Dermis microvascular lymphatic vessel endothelial cell (primary cell): ENCODE data around the gene MCTP2. TPM values are rescaled to one million over a fixed set of nuclear protein-coding genes. Genes with fewer than 3 reads are reported as not detected.
A peak's percentile ranks its signal among the peaks of the same experiment; 100 is the strongest.

ENCODE experiments used
- DNase-seq, 2 donors: peaks; one replicate each; pipeline versions ENCODE4 v3.0.0 to v3.0.0-alpha.2; 2010; ENCODE audit warnings: low read depth in 2 of 2
- total RNA-seq: library from RNA; depleted of rRNA; stranded (reverse); fragments of >200 nt; gene quantifications from 2 replicates; pipeline ENCODE4 v1.2.1, GENCODE V29; 2014

The MCTP2 gene
- total RNA-seq, 1 donor from 2014 or later, result 6.8 TPM

DNA sequence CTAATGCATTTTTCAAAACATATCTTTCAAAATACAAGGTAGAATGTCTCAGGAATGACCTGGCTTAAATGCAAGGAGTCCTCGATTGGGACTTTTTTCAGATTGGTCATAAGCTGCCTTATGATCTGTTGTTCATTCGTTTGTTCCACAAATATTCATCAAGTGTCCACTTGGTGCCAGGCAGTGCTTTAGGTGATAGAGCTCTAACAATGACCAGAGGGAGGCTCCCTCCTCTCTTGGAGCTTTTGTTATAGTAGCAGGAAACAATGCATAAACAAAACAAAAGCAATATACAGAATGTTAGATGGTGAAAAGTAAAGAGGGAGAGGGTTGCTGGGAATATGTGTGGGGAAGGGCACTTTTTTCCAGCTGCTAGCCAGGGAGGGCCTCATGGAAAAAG lies 156.1 kb downstream of the MCTP2 start:
- peak in 1 of 2 donors; percentile 38 for DNase-seq

DNA sequence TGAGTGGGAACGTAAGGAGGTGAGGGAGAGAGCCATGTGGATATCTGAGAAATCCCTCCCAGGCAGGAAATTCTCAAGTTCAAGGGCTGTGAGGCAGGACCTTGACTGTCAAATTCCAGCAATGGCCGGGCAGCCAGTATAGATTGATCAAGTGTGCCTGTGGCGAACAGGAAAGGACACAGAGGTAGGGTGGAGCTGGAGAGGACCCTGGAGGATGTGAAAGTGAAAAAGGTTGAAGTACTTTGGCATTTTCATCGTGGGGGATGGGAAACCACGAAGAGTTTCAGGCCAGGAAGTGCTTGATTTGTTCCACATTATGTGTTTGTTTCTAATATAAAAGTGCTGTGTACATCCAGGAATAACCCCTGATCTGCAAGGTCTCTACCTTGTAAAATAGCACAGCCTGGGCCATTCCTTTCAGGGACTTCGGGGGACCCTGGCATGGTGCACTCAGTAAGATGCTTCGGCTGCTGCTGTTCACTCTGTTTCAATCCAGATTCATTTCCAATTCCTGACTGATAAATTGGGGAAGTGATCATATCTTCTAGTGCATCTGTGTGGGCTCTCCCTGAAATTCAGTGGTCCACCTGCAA lies 156.6 kb downstream of the MCTP2 start:
- no peak for DNase-seq

DNA sequence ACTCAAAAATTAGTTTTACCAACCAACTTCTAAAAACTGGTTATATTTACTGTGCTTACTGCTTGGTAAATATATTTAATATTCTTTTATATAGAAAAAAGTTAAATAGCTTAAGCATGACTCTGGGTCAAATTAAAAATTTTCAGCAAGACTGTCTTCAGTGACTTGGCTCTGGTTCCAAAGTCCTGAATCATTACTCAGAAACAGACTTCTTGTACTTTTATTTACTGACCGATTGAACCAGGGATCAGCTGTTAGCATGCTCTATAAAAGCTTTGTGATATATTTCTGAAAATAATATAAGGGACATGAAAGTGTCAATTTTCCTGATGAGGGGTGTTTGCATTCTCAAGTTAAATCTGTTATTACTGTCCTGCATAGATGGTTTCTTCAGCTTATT lies 164.3 kb downstream of the MCTP2 start:
- DNase-seq, result peak in 1 of 2 donors; percentile 27

DNA sequence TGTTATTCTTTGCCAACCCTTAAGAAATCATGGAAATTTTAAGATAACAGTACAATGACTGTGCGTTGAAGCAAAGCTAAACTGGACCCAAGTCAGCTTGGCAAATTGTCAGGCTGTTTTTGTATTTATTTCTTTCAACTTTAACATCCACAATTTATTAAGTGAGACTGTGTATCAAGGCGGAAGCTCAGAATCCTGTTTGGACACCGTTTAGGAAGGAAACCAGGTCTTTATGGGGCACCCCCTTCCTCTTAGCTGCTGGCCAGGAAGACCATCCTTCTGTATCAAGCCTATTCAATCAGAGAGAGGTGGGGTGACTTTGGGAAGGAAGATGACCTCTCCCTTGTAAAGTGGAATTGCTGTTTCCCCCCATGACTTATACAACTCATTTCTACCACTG lies 166.0 kb downstream of the MCTP2 start:
- DNase-seq, result peak; percentile 71 to 80

DNA sequence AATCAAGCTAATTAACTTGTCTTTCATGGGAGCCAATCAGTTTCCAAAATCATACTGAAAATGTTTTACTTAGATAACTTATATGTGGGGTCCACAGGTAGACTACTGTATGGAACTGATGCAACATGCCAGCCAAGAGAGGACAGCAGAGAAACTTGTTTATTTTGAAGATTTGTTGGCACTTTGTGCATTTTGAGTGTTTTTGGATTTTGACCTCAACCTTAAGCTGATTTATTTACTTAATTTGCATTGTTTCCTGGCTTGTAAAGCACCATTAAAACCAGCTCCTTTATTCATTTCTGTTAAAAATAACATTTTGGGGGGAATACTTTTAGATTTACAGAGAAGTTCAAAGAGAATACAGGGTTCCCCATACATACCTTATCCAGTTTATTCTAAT lies 166.6 kb downstream of the MCTP2 start:
- DNase-seq, result no peak

DNA sequence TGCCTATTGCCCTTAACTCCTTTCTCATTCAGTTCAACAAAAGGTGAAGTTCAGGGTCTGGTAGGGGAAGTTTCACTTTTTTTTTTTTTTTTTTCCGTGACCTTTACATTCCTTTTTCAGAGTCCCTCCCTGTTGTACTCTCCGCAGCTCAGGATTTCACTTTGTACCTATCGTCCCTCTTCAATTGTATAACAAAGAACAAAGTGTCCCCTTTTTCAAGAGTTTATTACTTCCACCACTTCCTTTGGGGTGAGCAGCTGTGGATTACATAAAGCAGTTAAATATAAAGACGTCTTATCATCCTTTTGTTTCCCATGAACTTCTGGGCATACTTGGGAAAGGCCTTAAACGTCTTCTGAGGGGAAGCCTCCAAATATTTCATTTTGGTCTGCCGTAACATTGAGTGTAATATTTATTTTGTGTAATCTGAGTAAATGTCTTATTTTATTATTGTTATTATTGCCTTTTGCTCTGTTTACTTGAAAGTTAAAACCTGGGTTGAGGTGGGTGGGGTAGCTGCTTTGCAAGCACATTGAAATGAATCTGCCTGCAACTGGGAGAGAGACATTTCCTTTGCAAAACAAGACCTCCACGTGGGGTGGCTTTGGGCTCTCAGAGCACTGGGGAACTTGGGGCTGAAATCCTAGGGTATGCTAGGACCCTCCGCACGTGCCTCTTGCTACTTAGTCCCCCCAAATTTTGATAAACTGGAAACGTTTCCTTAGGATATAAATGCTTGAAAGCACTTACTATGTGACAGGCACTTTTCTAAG lies 169.4 kb downstream of the MCTP2 start:
- DNase-seq, result peak in 1 of 2 donors; percentile 31

DNA sequence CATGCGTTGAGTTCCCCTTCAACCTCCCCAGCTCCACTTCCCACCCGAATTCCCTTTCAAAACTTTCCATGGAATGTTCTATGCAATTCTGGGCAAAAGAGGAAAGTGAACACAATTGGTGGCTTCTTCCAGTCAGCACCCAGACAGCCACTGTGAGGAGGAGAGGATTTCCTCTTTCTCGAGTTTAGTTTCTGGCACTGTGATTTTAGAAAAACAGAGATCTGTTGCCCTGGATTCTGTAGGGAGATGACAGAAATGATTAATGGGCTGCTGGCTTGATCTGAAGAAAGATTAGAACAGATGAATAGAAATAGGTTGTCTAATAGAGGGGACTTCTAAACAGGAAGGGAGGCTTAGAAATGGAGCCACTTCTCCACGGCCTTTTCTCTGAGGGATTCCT lies 172.0 kb downstream of the MCTP2 start:
- DNase-seq, result peak; percentile 91 to 94

DNA sequence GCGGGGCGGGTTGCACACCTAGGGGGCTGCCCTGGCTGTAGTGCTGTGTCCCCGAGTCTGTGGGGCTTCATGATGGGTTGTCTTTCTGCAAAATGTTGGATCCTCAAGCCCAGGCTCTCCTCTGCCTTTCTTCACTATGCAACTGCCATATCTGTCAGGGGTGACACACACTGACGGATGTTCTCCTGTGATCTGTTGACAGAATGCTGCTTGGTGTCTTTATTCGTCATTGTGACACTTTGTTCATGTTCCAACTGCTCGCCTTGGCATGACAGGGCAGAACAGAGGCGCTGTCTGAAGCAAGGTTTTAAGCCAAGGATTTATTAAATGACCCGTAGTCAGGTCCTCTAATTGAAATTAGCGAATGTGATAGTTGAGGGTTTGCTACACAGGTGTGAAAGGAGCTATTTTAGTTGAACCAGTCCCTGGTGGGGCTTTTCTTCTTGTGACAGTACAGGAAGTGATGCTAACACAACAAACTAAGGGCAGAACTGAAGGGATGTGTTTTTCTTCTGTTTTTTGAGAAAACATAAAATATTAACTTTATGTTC lies 173.4 kb downstream of the MCTP2 start:
- no peak for DNase-seq

DNA sequence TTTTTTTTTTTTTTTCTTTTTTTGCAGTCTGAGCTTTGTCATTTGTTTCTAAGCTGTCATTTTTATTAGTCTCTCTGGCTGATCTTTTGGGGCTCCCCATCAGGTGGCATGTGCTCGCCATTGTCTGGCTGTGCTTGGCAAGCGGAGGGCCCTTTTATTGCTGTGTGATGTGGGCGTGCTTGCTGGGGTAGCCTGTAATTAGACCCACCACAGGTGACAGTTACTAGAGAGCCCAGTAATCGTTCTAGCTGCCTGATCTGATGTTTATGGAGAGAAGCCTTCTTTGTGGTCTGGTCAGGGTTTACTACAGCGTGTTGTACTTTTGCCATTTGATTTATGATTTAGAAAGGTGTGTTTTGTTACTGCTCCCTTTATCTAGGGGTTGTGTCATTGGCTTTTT lies 179.9 kb downstream of the MCTP2 start:
- DNase-seq, result no peak

DNA sequence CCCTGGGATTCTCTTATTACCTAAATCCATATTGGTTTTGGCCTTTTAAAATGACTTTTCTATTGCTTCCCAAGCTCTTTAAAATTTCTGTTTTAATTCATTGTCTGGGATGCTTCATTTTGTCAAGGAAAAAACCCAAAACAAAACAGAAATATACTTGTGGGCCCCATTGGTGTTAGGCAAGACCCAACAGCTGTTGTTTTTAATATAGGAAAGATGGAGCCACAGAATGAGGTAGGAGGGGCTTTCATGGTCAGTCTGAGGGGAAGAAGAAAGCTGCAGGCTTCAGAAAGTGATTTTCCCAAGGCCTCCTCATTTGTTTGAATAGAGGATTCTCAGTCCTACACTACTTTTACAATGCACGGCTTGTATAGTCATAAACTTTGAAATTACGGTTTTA lies 180.5 kb downstream of the MCTP2 start:
- no peak for DNase-seq

DNA sequence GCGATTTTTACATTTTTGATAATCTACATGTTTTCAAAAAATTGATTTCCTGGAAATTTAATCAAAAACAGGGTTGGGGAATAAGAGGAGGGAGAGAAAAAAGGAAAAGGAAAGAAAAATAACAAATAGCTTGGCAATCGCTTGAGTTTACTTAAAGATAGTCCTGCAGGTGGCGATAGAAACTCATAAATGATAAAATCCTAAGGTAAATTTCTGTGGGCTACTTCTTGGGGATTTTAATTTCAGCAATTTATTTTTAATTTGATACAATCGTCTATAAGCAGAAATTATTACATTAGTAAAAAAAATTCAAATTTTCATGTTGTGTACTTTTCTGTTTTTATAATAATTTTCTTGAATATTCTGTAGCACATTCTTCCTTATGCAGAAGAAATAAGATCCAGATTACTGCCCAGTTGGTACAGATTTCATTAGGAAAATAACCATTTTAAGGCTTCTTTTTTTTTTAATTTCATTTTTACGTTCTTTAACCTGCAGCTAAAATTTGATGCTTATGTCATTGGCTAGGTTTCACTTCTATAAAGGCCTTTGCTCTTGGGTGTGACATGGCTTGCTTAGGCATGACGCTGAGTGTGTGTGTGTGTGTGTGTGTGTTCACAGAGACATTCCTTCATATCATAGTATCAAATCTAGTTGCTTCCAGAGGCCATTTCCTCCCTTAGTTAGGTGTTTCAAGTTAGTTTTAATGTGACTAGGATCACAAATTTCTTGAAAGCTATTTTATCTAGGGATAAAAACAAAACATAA lies 181.8 kb downstream of the MCTP2 start:
- DNase-seq, result peak; percentile 43 to 62

DNA sequence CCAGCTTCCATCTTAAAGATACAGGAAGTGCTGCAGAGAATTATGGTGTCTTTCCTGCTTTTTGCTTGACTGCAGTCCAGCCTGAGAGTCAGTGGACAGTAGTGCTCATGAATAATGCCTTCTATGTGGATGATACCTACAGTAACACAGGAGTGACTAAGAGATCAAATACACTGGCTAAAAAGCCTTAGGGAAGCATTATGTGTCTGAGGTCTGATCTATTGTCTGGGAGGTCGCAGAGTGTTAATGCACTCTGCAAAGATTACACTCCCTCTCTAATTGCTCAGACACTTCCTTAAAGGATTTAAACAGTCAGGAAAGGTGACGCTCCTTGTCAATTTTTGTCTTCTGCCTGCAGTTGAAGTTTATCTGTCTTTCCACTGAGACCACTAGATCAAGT lies 183.6 kb downstream of the MCTP2 start:
- DNase-seq, result no peak

DNA sequence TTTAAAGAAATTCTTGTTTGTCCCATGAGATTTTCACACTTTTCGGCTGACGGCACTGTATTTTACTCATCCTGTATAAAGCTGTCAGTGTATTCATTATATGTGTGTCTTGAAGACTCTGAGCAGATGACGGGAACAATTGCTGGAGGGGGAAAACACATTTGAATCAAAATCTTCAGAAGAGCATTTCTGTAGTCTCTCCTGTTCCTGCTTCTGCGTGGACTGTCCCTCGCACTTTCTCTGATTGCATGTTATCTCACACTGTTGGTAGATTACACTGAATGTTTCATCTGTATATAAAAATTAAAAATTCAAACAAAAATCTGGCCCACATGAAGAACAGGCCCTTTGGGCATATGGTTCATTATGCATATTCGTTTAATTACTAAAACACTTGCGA lies 184.9 kb downstream of the MCTP2 start:
- no peak for DNase-seq

DNA sequence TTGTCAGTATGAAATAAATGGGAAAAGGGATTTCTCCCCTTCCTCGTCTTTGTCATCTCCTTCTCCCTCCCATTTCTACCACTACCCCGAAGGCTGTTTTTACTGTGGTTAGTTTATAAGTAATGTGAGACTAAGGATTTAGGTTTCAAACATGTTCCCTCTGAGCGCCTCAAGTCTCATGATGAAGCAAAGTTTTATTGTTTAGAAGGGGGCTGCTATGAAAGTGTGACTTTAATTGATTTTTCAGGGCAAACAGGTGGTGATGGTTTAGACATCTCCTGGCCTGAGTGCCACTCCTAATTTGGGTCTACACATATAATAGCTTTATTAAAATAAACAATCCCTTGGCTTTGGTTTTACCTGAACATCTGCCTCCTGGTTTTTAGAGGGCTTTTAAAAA lies 185.5 kb downstream of the MCTP2 start:
- no peak for DNase-seq

DNA sequence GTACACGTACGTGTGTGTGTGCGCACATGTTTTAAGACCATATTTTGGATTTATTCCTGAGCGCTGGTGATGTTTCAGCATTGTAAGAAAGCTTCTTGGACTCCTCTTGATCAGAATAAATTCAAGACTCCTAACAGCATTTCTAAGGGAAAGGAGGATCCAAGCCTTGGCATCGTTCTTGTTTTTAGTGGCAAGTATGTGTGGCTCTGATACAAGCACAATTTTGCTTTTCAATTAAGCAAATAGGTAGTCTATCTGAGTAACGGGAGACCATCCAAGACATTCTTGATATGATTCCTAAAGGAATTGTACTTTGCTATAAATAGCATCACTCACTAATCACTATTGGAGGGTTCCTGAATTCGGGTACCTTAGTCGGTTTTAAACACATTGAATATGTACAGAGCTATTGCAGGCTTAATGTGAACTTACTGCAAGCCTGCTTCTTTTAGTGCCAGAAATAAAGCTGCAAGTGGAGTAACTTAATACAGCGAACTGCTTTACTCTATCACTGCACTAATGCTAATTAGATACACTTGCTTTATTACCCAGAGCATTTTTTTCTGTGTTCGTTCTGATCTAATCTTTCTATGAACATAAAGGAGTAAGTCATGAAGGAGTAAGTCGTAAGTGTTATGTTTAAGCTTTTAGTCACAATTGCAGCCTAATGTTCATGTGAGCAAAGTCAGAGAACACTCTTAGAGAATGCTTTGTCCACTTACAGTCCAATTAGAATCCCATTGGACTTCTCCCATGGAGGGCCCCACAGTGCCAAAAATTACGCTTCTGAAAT lies 186.3 kb downstream of the MCTP2 start:
- no peak for DNase-seq

DNA sequence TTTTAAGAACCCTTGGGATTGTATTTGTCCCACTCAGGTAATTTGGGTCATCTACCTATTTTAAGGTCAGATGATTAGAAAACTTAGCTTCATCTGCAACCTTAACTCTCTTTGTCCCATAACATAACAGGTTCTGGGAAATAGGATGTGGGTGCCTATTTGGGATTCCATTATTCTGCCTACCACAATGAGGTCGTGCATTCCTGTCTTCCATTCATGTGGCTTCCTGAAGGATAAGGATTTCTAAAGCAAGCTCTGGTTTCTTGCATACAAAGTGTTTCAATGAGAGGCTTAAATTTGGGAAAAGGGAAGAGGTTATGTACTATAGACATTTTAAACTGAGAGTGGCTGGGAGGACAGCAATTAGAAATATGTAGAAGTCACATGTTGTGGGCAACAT lies 190.3 kb downstream of the MCTP2 start:
- no peak for DNase-seq

DNA sequence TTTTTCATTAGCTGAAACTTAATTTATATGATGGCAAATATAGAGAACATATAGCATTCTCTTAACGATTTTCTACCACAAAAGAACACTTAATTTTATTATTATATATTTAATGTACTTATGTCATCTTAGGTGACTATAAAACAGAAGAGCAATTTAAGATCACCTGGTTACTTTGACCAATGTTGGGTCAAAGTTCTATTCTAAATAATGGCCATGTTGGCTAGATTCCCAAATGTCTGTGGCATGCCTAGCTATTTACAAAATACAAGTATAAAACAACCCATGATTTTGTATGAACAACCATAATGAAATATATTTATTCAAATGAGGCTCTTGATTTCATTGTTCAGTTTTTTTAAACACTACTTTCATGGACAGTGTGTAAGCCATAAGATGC lies 200.9 kb downstream of the MCTP2 start:
- no peak for DNase-seq

DNA sequence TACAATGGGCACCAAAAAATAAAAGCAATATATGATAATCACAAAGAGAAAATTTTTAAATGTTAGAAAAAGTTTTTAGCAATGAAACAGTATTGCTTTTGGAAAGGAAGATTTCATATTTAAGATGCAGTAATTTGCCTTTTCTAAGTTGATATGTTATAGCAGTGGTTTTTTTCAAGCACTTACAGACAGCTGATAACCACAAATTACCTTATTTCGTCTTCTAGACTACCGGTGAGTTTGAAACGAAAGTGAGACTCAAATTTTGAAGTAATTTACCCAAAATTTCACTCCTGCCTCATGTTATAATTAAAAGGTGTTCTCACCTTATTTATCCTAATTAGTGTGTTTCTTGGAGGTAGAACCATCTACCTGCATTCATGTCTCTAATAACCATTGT lies 207.8 kb downstream of the MCTP2 start:
- DNase-seq, result no peak

DNA sequence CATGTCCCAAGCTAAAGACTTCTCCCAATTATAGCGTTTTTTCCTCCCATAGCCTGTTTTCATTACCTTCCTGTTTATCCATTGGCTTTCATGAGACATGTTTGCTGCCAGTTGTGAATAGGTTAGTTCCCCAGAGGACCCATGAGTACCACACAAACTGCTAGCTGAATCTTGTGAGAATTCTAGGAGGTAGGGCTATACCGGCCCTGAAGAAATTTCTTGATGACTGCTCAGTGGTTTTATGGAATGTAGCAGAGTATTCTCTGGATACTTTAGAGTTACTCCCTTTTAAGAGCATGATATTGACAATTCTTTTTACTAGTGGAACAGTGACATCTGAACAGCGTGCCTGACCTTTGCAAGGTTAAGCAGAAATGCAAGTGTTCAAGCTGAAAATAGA lies 210.4 kb downstream of the MCTP2 start:
- DNase-seq, result no peak

DNA sequence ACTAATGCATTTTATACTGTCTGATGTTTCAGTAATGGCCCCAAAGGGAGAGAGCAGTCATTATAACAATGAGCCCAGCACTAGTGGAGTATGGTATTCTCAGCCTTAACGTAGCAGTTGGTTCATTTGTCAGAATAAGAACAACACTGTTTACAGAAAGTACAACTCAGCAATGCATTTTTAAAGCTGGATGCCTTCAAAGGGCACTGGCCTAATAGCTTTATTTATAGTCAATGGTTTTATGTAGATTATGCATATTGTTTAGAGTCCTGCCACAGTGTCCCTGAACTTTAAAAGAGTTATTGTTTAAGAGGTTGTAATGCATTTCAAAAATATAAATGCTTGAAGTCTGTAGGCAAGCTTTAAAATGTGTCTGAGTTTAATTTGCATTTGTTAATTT lies 211.1 kb downstream of the MCTP2 start:
- DNase-seq, result no peak

DNA sequence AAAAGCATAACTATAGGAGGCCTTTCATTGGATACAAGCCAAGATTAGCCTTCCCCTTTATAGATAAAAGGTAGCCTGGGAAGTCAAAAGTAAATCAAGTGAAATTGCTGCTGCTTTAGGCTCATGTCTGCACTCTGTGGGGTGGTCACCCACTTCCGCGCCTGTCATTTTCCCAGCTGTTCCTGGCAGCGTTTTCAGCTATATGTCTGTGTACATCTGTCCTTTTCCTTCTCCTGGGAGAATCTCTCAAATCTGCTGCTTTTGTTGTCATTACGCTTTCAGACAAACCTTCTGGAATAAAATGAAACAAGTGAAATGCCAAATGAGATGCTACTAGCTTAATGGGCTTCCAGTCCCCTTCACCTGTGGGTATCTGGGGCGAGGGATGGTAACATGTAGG lies 211.8 kb downstream of the MCTP2 start:
- DNase-seq, result no peak
